Measurements from ENCODE around the gene TRIM41. TPM values are rescaled to one million over a fixed set of nuclear protein-coding genes. Genes with fewer than 3 reads are reported as not detected.

The TRIM41 gene
- total RNA-seq, 2 experiments from 2014 or later = 21.4 to 24.0 TPM

GRCh38 chr5:181204826-181205760, 18.0 kb upstream of the TRIM41 start, which contains the start of gene TRIM7:
TSS of gene TRIM7 (minus strand) at chr5:181205196. CDS start at chr5:181205110, 86 bp downstream.
- Histone ChIP-seq H3K27me3 (ENCODE audit: control insufficient read depth in 1 of 2, insufficient read depth in 2 of 2, low read length in 2 of 2) (peaks cover 0 to 9% of the 10 kb centered on the region in 2 experiments), H3K9me3 (ENCODE audit: control insufficient read depth in 1 of 2, insufficient read depth in 1 of 2, low read length in 2 of 2) (no peaks in the 10 kb centered on the region), H3K4me1 (ENCODE audit: insufficient read depth, low read length) (peaks cover 39% of the 10 kb centered on the region), H3K4me3 (ENCODE audit: low read length) (peak within 1 kb of the TSS; percentile 59), H3K36me3 (ENCODE audit: insufficient read depth, low read length) (no peaks in the 10 kb centered on the region), H3K27ac (ENCODE audit: low read depth in 1 of 2, low read length in 2 of 2) (no peak within 1 kb of the TSS)
- intact Hi-C loops (cut with DNase I, micrococcal nuclease) = loop anchor here in 1 of 2 experiments (5.0 kb wide), 1 partner anchor 37 kb away; the partner anchor contains the start of gene RACK1
- Mint-ChIP-seq H3K9me3 (peaks cover 3% of the 10 kb centered on the region), H3K27me3 (peaks cover 29% of the 10 kb centered on the region), H3K36me3 (ENCODE audit: low read depth) (peaks cover 31% of the 10 kb centered on the region), H3K4me1 (ENCODE audit: low read depth) (peaks cover 34% of the 10 kb centered on the region), H3K4me3 (peak within 1 kb of the TSS; percentile 95), H3K27ac (peak within 1 kb of the TSS; percentile 99)
- no peak for TF ChIP-seq CTCF (IDR thresholded peaks at IDR 0.05)
- CTCF ChIA-PET = interaction anchor here (1.2 kb wide), 1 partner anchor 16 kb away, joined by 3 read pairs; no protein-coding TSS in a partner anchor
- DNase-seq (peak in 3 of 14 experiments; percentile 24 to 55 (median 51)), ATAC-seq (ENCODE audit: poor library complexity) (no peak)
- POLR2A ChIA-PET = interaction anchor here (1.3 to 8.3 kb wide), 7 partner anchors 7 to 56 kb away, joined by 3 to 292 read pairs (median 41); partner anchors contain the start of genes RACK1, TRIM41 and TRIM52

- POLR2A ChIA-PET = interaction anchor here (0.7 to 8.3 kb wide), 9 partner anchors 8 to 55 kb away, joined by 3 to 292 read pairs (median 20); partner anchors contain the start of genes RACK1, TRIM41 and TRIM52
- H3K27me3 ChIP-seq (ENCODE audit: control insufficient read depth in 1 of 2, insufficient read depth in 2 of 2, low read length in 2 of 2) = peaks cover 0 to 9% of the 10 kb centered on the region in 2 experiments
- TF ChIP-seq CTCF (IDR thresholded peaks at IDR 0.05) = no peak
- H3K27ac ChIP-seq (ENCODE audit: low read depth in 1 of 2, low read length in 2 of 2) = no peak overlapping the region
- ATAC-seq (ENCODE audit: poor library complexity) = peak; percentile 25
- CTCF ChIA-PET = interaction anchor here (1.0 to 2.7 kb wide), 5 partner anchors 14 to 374 kb away, joined by 3 to 15 read pairs (median 5); no protein-coding TSS in a partner anchor
- peak in 5 of 14 experiments; percentile 18 to 58 (median 42) for DNase-seq
- H3K27ac Mint-ChIP-seq = peak overlapping the region; percentile 99
- H3K27me3 Mint-ChIP-seq = peaks cover 29% of the 10 kb centered on the region
- peak overlapping the region; percentile 95 for H3K4me3 Mint-ChIP-seq
- peak overlapping the region; percentile 59 for H3K4me3 ChIP-seq (ENCODE audit: low read length)
- no peaks in the 10 kb centered on the region for H3K36me3 ChIP-seq (ENCODE audit: insufficient read depth, low read length)
- no peaks in the 10 kb centered on the region for H3K9me3 ChIP-seq (ENCODE audit: control insufficient read depth in 1 of 2, insufficient read depth in 1 of 2, low read length in 2 of 2)
- peaks cover 31% of the 10 kb centered on the region for H3K36me3 Mint-ChIP-seq (ENCODE audit: low read depth)
- H3K4me1 Mint-ChIP-seq (ENCODE audit: low read depth) = peaks cover 37% of the 10 kb centered on the region
- intact Hi-C loops (cut with DNase I, micrococcal nuclease) = loop anchor here (1.0 to 5.0 kb wide), 4 partner anchors 10 to 36 kb away; partner anchors contain the start of genes RACK1 (in 1 of the 2) and TRIM41 (in 1 of the 2)
- peaks cover 39% of the 10 kb centered on the region for H3K4me1 ChIP-seq (ENCODE audit: insufficient read depth, low read length)
- peaks cover 3% of the 10 kb centered on the region for H3K9me3 Mint-ChIP-seq
These were observed 17.1 kb upstream of the TRIM41 start for GRCh38 chr5:181205761-181206649.
